Stimulated activated CD4-positive, alpha-beta T cell treated with anti-CD3 and anti-CD28 coated beads, Interleukin-15, amount 100 ng/mL, for 24 hours (primary cell): Measurements from ENCODE around the gene SMIM21.

Experiments
- DNase-seq: peaks from one replicate; pipeline ENCODE4 v3.0.0-alpha.2; 2020

Gene SMIM21

GRCh38 chr18:75421656-75422055 is 5.8 kb downstream of the SMIM21 start:
- DNase-seq = no peak

DNA sequence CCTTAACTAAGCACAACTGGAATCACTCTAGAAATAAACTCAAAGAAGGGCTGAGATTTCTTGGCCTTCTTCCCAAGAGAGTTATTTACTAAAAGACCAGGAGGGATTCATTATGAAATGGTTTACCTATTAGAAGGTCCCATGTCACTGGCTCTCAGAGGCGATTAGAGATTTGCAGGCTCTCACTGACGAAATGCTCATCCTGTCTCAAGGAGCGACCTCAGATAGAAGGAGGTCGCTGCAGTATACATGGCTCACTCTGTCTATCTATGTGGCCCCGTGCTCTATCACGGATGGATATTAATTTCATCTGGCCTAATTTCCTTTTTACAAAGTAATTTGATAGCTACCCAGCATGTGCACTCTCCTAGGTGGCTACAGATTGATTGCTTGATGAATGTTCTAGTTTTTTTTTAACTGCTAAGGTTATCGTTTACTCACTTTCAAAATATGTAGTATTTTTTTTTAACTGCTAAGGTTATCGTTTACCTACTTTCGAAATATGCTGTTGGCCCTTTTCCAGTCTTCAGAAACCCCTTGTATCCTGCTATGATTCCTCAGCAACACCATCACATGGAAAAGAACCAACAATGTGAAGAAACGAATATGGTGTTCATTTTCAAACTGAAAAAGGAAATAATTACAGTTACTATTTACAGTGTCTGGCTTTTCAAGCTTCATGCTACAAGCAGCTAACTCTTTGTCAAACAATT is 9.1 kb downstream of the SMIM21 start:
- DNase-seq = no peak

DNA sequence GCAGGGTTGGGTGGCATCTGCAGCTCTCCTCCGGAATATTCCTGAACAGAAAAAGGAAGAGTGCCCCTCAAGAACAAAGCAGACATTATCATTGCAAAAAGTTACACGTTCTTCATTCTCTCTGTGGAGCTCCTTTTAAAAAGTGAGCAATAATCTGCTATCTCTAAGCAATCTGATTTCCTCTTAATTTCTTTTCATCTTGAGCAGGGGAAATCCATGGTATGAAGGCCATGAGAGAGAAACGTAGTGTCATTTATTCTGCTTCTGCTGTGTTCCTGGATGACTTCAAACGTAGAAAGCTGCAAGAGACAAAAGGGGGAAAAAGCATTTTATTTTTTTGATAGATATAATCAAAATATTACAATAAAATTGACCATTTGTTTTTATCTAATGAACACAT is 16.9 kb downstream of the SMIM21 start:
- no peak for DNase-seq

GRCh38 chr18:75409806-75410205 is 17.7 kb downstream of the SMIM21 start:
- DNase-seq = no peak

DNA sequence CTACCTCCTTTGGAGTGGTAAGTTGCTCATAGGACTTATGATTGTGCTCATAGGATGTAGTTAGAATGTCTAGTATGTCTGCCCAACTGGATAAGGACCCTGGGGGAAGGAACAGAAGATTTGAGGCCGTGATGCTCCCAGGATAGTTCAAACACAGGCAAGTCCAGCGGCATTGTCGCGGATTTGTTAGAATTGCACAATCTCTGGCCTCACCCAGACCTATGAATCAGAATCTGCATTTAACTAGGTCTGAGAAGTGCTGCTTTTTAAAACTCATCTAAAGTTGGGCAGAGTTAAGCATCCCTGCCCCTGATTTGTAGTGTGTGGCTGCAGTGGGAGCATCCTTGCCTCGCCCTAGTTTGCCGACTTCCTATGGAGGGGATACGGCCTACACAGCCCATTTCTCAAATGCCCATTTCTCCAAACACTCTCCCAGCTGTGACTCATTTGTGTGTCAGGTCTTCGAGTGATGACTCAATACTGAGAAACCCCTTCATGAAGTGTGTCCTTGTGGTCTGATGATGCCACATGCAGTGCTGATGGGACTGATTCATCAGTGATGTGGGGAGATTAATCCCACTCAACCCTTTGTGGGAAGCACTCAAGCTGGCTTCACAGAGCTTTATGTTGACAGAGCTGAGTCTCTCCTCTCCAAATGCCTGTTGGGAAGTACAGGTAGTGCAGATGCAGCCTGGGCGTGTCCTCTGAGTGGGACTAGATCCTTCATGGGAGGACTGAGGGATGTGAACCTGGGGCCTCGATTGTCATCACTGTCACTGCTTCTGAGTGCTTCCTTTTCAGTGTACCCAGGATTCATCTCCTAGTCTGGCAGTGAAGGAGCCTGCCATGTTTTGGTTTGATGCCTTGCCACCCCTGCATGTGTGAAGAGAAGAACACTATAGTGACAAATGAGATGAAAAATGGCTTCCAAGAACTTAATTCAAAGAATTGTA is 18.7 kb downstream of the SMIM21 start:
- peak; percentile 60 for DNase-seq

DNA sequence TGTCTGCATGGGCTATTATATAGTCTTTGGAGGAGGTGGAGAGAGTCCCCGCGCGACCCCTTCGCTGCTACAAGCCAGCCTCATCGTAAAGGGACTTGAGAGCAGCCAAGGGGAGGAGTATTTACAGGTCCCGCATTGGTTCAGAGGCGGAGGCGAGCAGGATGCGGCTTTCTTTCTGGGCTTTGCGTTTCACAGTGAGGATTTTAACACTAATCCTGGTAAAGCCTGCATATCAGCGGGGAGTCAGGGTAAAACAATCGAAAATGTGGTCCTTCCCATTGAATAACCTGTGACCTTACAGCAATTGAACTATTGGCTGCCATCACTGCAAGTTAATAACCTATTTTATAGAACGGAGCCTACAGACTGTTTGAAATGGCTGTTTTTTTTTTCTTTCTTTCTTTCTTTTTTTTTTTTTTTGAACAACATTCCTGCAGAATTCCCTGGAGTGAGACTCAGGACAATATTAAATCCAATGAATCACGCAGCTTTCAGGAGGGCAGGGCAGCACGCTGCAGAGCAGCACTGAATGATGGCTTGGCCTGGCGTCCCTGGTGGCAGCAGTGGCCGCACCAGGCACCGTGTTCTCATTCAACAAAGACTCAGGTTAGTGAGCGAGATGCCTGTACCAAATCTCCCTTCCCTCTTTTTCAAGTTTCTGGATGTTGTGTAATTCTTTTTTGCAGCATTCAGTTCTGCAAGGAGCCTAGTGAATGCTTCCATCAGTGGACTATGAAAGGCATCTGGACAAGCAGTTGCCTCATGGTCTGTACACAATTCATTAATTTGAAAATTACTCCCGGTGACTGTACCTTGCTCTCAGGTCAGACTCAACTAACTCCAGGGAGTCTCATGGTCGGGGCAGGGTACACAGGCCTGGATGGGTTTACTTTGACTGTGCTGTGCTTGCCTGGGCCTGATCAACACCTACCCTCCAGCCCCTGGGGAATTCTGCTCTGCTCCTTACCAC is 19.8 kb downstream of the SMIM21 start:
- no peak for DNase-seq

- no peak for DNase-seq
Observed at GRCh38 chr18:75406491-75407445, 20.7 kb downstream of the SMIM21 start.

- DNase-seq = no peak
Observed at GRCh38 chr18:75405351-75405750, 22.2 kb downstream of the SMIM21 start.

- no peak for DNase-seq
Observed at GRCh38 chr18:75400366-75400765, 27.1 kb downstream of the SMIM21 start.

GRCh38 chr18:75395137-75395536 is 32.4 kb downstream of the SMIM21 start:
- DNase-seq = no peak

DNA sequence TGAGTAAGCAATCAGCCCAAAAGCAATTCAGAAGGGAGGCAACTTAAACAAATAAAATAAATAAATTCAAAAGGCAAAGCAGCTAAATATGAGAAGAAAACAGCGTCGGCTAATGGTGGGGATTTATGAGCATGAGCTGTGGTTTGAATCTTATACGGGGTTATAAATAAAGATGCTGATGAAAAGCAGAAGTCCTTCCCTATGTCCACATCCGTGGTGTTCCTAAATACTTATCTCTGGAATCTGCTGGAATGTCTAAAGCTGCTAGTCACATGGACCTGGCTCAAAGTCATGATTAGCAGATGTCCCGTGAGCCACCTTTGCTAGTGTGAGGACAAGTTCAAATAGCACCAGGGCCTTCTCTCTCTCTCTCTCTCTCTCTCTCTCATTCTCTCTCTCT is 33.8 kb downstream of the SMIM21 start:
- no peak for DNase-seq

GRCh38 chr18:75392226-75392578 is 35.3 kb downstream of the SMIM21 start:
- no peak for DNase-seq

DNA sequence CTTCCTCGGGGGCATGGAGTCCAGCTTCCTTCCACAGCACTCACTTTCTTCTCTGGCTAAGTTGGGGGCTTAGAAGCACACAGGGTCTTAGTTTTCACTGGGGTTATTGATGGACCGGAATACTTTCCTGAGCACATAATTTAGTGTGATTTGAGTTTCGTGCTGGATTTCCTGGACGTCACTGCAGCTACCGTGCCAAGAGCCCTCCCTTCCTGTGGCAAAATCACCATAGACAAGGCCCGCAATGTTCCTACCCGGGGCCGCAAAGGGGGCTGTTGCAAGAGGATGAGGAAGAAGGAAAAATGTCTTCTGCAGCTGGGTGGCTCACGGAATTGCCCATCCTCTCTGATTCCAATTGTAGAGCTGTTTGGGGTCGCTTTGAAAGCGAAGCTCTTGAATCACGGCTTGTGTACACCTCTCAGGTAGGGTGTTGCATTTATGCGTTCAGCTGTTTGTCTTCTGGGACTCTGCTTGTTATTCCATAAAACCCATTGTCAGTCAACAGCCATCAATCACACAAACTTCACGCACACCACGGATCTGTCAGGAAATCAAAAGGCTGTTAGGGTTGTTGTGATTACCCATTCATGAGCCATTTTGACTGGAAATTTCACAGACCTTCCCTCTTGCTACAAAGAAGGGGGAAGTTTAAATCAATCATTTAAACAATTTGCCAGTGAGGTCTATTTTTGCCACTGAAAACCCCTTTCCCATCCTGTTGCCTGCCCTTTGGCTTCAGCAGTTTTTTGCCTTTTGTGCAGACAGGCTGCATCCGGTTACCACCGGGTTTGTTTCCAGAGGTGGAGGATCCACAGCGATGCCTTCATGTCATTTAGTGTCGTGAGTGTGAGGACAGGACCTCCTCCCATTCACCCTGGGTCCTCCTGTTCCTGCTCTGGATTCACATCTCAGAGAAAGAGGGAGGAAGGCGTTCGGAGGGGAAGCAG is 36.0 kb downstream of the SMIM21 start:
- DNase-seq = no peak

DNA sequence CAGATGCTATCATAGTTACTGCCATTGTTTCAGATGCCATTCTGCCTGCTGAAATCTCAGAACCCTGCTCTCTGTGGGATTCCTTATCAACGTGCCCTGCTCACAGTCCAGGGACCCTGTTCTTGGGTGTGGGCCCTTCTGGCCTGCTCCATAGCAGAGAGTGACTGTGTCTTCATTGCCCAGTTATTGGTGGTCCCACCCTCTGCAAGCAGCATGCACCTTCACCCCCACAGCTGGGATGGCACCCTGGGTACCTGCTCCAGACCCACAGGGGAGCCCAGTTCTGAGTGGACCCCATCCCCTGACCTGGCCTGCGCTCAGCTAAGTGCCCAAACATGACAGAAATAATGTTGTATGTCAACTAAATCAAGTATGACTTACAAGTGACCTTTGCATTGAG is 36.6 kb downstream of the SMIM21 start:
- no peak for DNase-seq

GRCh38 chr18:75384144-75384543 is 43.4 kb downstream of the SMIM21 start:
- DNase-seq = no peak

GRCh38 chr18:75378376-75379315 is 48.9 kb downstream of the SMIM21 start:
- DNase-seq = no peak

- DNase-seq = no peak
Observed at GRCh38 chr18:75377926-75378325, 49.6 kb downstream of the SMIM21 start.

DNA sequence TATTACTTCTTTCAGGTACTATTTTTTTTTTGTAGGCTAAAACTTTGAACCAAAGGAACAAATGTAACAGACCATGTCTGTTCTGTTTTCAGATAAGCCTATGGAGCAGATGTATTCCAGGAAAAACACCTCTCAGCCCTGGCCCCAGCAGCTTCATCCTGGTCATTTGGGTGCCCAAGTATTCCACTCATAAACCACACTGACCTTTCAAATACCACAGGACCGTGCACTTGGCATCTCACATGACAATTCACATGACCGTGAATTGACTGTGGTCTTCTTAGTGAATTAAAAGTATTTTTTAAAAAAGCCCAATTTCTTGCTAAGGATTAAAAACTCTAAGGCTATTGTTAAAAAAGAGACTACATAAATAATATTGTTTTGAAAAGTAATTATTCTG is 50.2 kb downstream of the SMIM21 start:
- DNase-seq = no peak

DNA sequence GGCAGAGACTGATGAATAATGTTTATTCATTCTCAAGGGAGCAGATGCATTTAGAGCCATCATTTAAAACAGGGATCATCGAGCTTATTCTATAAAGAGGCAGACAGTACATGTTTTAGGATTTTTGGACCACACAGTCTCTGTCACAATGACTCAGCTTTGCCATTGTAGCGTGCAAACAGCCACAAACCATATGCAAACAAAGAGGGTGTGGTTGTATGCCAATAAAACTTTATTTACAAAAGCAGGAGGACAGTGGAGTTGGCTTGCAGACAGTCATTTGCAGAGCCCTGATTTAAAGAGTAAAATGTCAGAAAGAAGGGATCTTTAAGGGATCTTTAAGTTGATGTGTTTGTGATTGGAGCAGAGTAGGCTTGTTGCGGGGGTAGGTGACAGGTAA is 51.5 kb downstream of the SMIM21 start:
- DNase-seq = no peak

DNA sequence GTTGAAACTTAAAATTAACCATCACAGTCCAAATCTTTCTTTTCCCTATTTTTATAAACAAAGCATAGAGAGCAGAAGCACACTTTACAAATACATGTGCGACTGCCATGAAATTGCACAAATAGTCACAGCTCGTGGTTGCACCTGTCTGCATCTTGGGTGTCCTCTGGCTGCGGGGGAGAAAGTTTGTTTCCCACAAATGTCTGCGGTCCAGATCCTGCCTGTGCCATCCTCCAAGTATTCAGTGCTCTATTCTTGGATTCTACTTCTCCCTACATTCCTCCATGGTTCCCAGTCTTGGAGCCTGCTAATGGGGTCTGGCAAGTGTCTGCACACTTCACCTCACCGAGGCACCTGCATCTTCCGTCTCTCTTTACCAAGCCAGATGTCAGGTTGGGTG is 52.2 kb downstream of the SMIM21 start:
- DNase-seq = no peak
